ENCODE results near the gene LRRC23.
A peak's percentile ranks its signal among the peaks of the same experiment; 100 is the strongest.

DNA sequence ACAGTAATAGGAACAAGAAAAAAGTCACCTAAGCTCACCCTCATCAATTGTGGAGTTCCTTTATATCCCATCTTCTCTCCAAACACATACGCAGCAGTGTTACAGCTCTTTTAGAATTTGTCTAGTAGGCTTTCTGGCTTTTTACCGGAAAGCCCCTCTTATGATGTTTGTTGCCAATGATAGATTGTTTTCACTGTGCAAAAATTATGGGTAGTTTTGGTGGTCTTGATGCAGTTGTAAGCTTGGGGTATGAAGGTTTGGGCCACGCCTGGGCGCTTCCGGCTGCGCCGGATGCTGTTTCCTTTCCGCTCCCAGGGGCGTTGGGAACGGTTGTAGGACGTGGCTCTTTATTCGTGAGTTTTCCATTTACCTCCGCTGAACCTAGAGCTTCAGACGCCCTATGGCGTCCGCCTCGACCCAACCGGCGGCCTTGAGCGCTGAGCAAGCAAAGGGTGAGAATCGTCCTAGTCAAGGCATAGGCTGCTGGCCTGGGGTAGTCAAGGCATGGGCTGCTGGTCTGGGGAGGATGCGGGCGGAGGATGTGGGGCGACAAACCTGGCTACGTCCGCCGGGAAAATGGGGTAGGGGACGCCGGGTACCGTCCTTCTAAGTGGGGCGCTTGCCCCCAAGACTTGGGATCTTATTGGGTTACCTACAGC is 39.2 kb downstream of the LRRC23 start, which contains the start of the genes C12orf57 and RNU7-1:
- TF ChIP-seq, protein P1, sequence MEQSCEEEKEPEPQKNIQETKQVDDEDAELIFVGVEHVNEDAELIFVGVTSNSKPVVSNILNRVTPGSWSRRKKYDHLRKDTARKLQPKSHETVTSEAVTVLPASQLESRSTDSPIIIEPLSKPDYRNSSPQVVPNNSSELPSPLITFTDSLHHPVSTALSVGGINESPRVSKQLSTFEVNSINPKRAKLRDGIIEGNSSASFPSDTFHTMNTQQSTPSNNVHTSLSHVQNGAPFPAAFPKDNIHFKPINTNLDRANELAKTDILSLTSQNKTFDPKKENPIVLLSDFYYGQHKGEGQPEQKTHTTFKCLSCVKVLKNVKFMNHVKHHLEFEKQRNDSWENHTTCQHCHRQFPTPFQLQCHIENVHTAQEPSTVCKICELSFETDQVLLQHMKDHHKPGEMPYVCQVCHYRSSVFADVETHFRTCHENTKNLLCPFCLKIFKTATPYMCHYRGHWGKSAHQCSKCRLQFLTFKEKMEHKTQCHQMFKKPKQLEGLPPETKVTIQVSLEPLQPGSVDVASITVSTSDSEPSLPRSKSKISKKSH (CRISPR knock-in tag; IDR thresholded peaks at IDR 0.05; ENCODE audit: borderline replicate concordance), result no peak
- TF ChIP-seq POLR2A (IDR thresholded peaks at IDR 0.05; ENCODE audit: insufficient read depth in 1 of 2, low read depth in 2 of 2, low read length in 2 of 2) (peak in 1 of 2 experiments; percentile 100; a peak in 2 of 4 replicates), ZNF274 (CRISPR knock-in tag; IDR thresholded peaks at IDR 0.05) (no peak), CEBPB (IDR thresholded peaks at IDR 0.05; ENCODE audit: borderline replicate concordance, low read depth, low read length) (no peak), CC2D1A (CRISPR knock-in tag; IDR thresholded peaks at IDR 0.05) (no peak), JUNB (CRISPR knock-in tag; IDR thresholded peaks at IDR 0.05; ENCODE audit: borderline replicate concordance) (peak; percentile 77), SRY (CRISPR knock-in tag; IDR thresholded peaks at IDR 0.05) (peak; percentile 30; the same call in 1 of the 2 replicates), IKZF1 (IDR thresholded peaks at IDR 0.05) (no peak), ZNF230 (CRISPR knock-in tag; IDR thresholded peaks at IDR 0.05) (no peak; the same call in 1 of the 2 replicates), ZNF260 (CRISPR knock-in tag; IDR thresholded peaks at IDR 0.05; ENCODE audit: borderline replicate concordance, low read depth) (0 out of 2 replicates have a peak, but pooled peaks have one; percentile 38), ZFY (CRISPR knock-in tag; IDR thresholded peaks at IDR 0.05) (no peak; the same call in 1 of the 2 replicates), RAD21 (CRISPR knock-in tag; IDR thresholded peaks at IDR 0.05) (peak; percentile 81)
- TF ChIP-seq, protein P2, sequence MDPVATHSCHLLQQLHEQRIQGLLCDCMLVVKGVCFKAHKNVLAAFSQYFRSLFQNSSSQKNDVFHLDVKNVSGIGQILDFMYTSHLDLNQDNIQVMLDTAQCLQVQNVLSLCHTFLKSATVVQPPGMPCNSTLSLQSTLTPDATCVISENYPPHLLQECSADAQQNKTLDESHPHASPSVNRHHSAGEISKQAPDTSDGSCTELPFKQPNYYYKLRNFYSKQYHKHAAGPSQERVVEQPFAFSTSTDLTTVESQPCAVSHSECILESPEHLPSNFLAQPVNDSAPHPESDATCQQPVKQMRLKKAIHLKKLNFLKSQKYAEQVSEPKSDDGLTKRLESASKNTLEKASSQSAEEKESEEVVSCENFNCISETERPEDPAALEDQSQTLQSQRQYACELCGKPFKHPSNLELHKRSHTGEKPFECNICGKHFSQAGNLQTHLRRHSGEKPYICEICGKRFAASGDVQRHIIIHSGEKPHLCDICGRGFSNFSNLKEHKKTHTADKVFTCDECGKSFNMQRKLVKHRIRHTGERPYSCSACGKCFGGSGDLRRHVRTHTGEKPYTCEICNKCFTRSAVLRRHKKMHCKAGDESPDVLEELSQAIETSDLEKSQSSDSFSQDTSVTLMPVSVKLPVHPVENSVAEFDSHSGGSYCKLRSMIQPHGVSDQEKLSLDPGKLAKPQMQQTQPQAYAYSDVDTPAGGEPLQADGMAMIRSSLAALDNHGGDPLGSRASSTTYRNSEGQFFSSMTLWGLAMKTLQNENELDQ (CRISPR knock-in tag; IDR thresholded peaks at IDR 0.05; ENCODE audit: borderline replicate concordance), result peak; percentile 68; the same call in 1 of the 2 replicates
- TF ChIP-seq, protein P3, sequence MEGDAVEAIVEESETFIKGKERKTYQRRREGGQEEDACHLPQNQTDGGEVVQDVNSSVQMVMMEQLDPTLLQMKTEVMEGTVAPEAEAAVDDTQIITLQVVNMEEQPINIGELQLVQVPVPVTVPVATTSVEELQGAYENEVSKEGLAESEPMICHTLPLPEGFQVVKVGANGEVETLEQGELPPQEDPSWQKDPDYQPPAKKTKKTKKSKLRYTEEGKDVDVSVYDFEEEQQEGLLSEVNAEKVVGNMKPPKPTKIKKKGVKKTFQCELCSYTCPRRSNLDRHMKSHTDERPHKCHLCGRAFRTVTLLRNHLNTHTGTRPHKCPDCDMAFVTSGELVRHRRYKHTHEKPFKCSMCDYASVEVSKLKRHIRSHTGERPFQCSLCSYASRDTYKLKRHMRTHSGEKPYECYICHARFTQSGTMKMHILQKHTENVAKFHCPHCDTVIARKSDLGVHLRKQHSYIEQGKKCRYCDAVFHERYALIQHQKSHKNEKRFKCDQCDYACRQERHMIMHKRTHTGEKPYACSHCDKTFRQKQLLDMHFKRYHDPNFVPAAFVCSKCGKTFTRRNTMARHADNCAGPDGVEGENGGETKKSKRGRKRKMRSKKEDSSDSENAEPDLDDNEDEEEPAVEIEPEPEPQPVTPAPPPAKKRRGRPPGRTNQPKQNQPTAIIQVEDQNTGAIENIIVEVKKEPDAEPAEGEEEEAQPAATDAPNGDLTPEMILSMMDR (CRISPR knock-in tag; IDR thresholded peaks at IDR 0.05), result no peak
